Muscle of back (tissue), 11 donors: ENCODE data around the gene EXOSC1. TPM values are rescaled to one million over a fixed set of nuclear protein-coding genes. Genes with fewer than 3 reads are reported as not detected.
"Not testable (repeated sequence)": the region's sequence is repeated elsewhere in the genome, so short reads cannot be mapped to it uniquely, and the experiment has no call there.

Experiments used
- DNase-seq, 3 donors: peaks; one replicate each; pipeline versions ENCODE4 v3.0.0 to v3.0.0-alpha.2; 2013
- polyA plus RNA-seq, 10 donors: library from polyadenylated mRNA; unstranded; fragments of 120-200 nt; gene quantifications; one replicate each; pipeline ENCODE4 v1.2.1, GENCODE V29; 2013; ENCODE audit not compliant: insufficient read length in 10 of 10

The EXOSC1 gene
- polyA plus RNA-seq, 10 donors: 25.0 to 32.8 (median 28.5) TPM

GRCh38 chr10:97416565-97416964, 29.2 kb downstream of the EXOSC1 start:
- DNase-seq: no peak

GRCh38 chr10:97412891-97413304, 32.9 kb downstream of the EXOSC1 start:
- no peak for DNase-seq

GRCh38 chr10:97411406-97411805, 34.4 kb downstream of the EXOSC1 start:
- DNase-seq: no peak

- DNase-seq: no peak
Observed at GRCh38 chr10:97408496-97408992, 37.3 kb downstream of the EXOSC1 start.

GRCh38 chr10:97407952-97408248, 37.9 kb downstream of the EXOSC1 start:
- DNase-seq: no peak

- DNase-seq: peak; percentile 62 to 86 (median 72)
Observed at GRCh38 chr10:97407211-97407951, 38.4 kb downstream of the EXOSC1 start.

- DNase-seq: not testable (repeated sequence)
Observed at GRCh38 chr10:97406483-97406882, 39.3 kb downstream of the EXOSC1 start.

- peak in 1 of 3 donors; percentile 36 for DNase-seq
Observed at GRCh38 chr10:97406064-97406463, 39.7 kb downstream of the EXOSC1 start.

GRCh38 chr10:97404044-97404443, 41.8 kb downstream of the EXOSC1 start:
- no peak for DNase-seq

- DNase-seq: no peak
Observed at GRCh38 chr10:97401455-97401919, 44.3 kb downstream of the EXOSC1 start.

GRCh38 chr10:97400665-97401454, 44.9 kb downstream of the EXOSC1 start, which contains the start of gene RRP12:
TSS of gene RRP12 (minus strand) at chr10:97401340. CDS start at chr10:97401231, 109 bp downstream.
- DNase-seq: peak; percentile 96 to 98 (median 98)

GRCh38 chr10:97399843-97400545, 45.8 kb downstream of the EXOSC1 start:
- peak in 1 of 3 donors; percentile 64 for DNase-seq

GRCh38 chr10:97396056-97396455, 49.8 kb downstream of the EXOSC1 start:
- no peak for DNase-seq

- no peak for DNase-seq
Observed at GRCh38 chr10:97393034-97393573, 52.7 kb downstream of the EXOSC1 start.

GRCh38 chr10:97390091-97390490, 55.7 kb downstream of the EXOSC1 start:
- no peak for DNase-seq

- no peak for DNase-seq
Observed at GRCh38 chr10:97388152-97388551, 57.7 kb downstream of the EXOSC1 start.

Other genes starting within 250 kb of the EXOSC1 start
- gene ARHGAP19, start 153.4 kb downstream of the EXOSC1 start, polyA plus RNA-seq: 10 to 100 TPM in 7 of 10 donors, 1 to 10 TPM in 3; 8.8 to 17.1 (median 12.6) TPM
- 1 to 10 TPM in 8 of 10 donors, under 1 TPM in 2; 0.76 to 2.5 (median 1.4) TPM for gene FRAT1, start 126.7 kb downstream of the EXOSC1 start, polyA plus RNA-seq
- gene FRAT2, start 111.3 kb downstream of the EXOSC1 start, polyA plus RNA-seq: 1 to 10 TPM; 2.6 to 5.8 (median 3.7) TPM
- 10 to 100 TPM; 18.5 to 27.3 (median 21.3) TPM for gene RRP12, start 44.7 kb downstream of the EXOSC1 start, polyA plus RNA-seq
- gene PGAM1, start 19.8 kb downstream of the EXOSC1 start, polyA plus RNA-seq: 100 to 1,000 TPM in 9 of 10 donors, 10 to 100 TPM in 1; 90.7 to 151 (median 117) TPM
- 10 to 100 TPM; 27.2 to 35.5 (median 31.7) TPM for gene ZDHHC16, start 169 bp upstream of the EXOSC1 start, polyA plus RNA-seq
- 10 to 100 TPM; 51.9 to 84.9 (median 58.4) TPM for gene MMS19, start 52.4 kb upstream of the EXOSC1 start, polyA plus RNA-seq
- gene UBTD1, start 52.9 kb upstream of the EXOSC1 start, polyA plus RNA-seq: 10 to 100 TPM; 11.3 to 17.3 (median 14.0) TPM
- 10 to 100 TPM in 9 of 10 donors, 1 to 10 TPM in 1; 8.5 to 60.8 (median 27.0) TPM for gene ANKRD2, start 126.8 kb upstream of the EXOSC1 start, polyA plus RNA-seq
- gene HOGA1, start 138.4 kb upstream of the EXOSC1 start, polyA plus RNA-seq: 1 to 10 TPM in 3 of 10 donors, under 1 TPM in 7; 0.34 to 1.6 (median 0.80) TPM
- under 1 TPM in 1 of 10 donors, not detected in 9; 0.17 TPM for gene C10orf62, start 143.7 kb upstream of the EXOSC1 start, polyA plus RNA-seq
- 1 to 10 TPM; 3.7 to 7.6 (median 5.1) TPM for gene MORN4, start 187.5 kb upstream of the EXOSC1 start, polyA plus RNA-seq
- gene PI4K2A, start 194.7 kb upstream of the EXOSC1 start, polyA plus RNA-seq: 10 to 100 TPM in 2 of 10 donors, 1 to 10 TPM in 8; 8.8 to 12.2 (median 9.3) TPM
- 1 to 10 TPM; 3.5 to 6.1 (median 4.7) TPM for gene AVPI1, start 241.2 kb upstream of the EXOSC1 start, polyA plus RNA-seq